NB4 (cell line): ENCODE results near the gene NWD2.

Source experiments
- CTCF ChIP-seq: IDR thresholded peaks from one replicate; pipeline ENCODE4 v1.5.1; 2012; ENCODE audit warnings: low read depth, low read length
- MYC ChIP-seq: IDR thresholded peaks from 2 replicates; pipeline ENCODE4 v1.6.1; 2011; ENCODE audit warnings: low read depth, low read length
- POLR2A ChIP-seq: IDR thresholded peaks from 2 replicates; pipeline ENCODE4 v1.6.1; 2011; ENCODE audit warnings: mild to moderate bottlenecking; ENCODE audit not compliant: insufficient read length; ENCODE audit errors: extremely low read depth
- TF ChIP-seq, protein P1 (sequence below): IDR thresholded peaks from 2 replicates; pipeline ENCODE4 v1.6.1; 2011; ENCODE audit warnings: low read depth, low read length

- TF ChIP-seq CTCF (no peak), POLR2A (no peak), MYC (no peak)
- TF ChIP-seq, protein P1, sequence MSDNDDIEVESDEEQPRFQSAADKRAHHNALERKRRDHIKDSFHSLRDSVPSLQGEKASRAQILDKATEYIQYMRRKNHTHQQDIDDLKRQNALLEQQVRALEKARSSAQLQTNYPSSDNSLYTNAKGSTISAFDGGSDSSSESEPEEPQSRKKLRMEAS: no peak
These were observed 177.1 kb downstream of the NWD2 start for GRCh38 chr4:37421614-37422013.
